HepG2 (cell line): Measurements from ENCODE around the gene BSG. TPM values are rescaled to one million over a fixed set of nuclear protein-coding genes. Genes with fewer than 3 reads are reported as not detected.

ENCODE experiments used
- CEBPB ChIP-seq: IDR thresholded peaks from 2 replicates; pipeline ENCODE4 v1.6.1; 2011; ENCODE audit warnings: low read depth, low read length, improper control_type of control experiment, borderline replicate concordance
- FOXA3 ChIP-seq: IDR thresholded peaks from 2 replicates; pipeline ENCODE4 v1.6.1; 2016; ENCODE audit warnings: missing genetic modification reagents, missing compliant biosample characterization
- KIAA2018 ChIP-seq: sonication (generic); formaldehyde crosslinking; IDR thresholded peaks from 2 replicates; pipeline ENCODE4 v1.5.0; 2020; ENCODE audit warnings: mild to moderate bottlenecking, missing genetic modification reagents, borderline replicate concordance
- RFXANK ChIP-seq: IDR thresholded peaks from 2 replicates; pipeline ENCODE4 v1.6.1; 2016
- THYN1 ChIP-seq: sonication (generic); formaldehyde crosslinking; IDR thresholded peaks from 2 replicates; pipeline ENCODE4 v1.8.1; 2023; ENCODE audit warnings: low read depth, mild to moderate bottlenecking, moderate library complexity, missing genetic modification reagents, borderline replicate concordance
- ZC3H13 ChIP-seq: sonication (generic); formaldehyde crosslinking; IDR thresholded peaks from 2 replicates; pipeline ENCODE4 v1.8.1; 2023; ENCODE audit warnings: mild to moderate bottlenecking, missing genetic modification reagents, moderate library complexity
- ZNF276 ChIP-seq: sonication (generic); formaldehyde crosslinking; IDR thresholded peaks from 2 replicates; pipeline ENCODE4 v1.4.0; 2020; ENCODE audit warnings: mild to moderate bottlenecking, low read depth, missing genetic modification reagents
- polyA plus RNA-seq, 8 experiments: library from polyadenylated mRNA; depleted of rRNA in 3 of 8; stranded (reverse) in 7 of 8; unstranded in 1 of 8; fragments of >200 nt; fragmentation: Illumina TruSeq in 4 of 8; extraction: Trizol in 4 of 8; gene quantifications; 2 replicates each; pipeline versions ENCODE4 v1.2.1 to v1.2.3, GENCODE V29; 2011 to 2016; ENCODE audit warnings: low read depth in 4 of 8, missing spikeins in 1 of 8, mixed read lengths in 1 of 8; ENCODE audit not compliant: insufficient read depth in 1 of 8
- total RNA-seq, 5 experiments: library from RNA; depleted of rRNA; stranded (reverse); fragments of >200 nt; fragmentation: Illumina TruSeq; extraction: Trizol; gene quantifications; 2 replicates each; pipeline ENCODE4 v1.2.3, GENCODE V29; 2016; ENCODE audit warnings: low read depth in 1 of 5
- TF ChIP-seq, protein P1 (sequence below): sonication (generic); IDR thresholded peaks from 2 replicates; pipeline ENCODE4 v1.6.1; 2016; ENCODE audit warnings: low read depth, borderline replicate concordance
- TF ChIP-seq, protein P2 (sequence below): IDR thresholded peaks from 2 replicates; pipeline ENCODE4 v1.6.1; 2016; ENCODE audit warnings: low read depth, missing genetic modification reagents, missing compliant biosample characterization

The BSG gene
- total and polyA plus RNA-seq, 2 of the 13 experiments (the other 11 are each of a cell fraction or from before 2014, with no cell fraction given), result 309 to 754 TPM

- TF ChIP-seq RFXANK (CRISPR knock-in tag) (no peak), ZNF276 (0 out of 2 replicates have a peak, but pooled peaks have one; percentile 24), ZC3H13 (CRISPR knock-in tag) (peak; percentile 0; the same call in 1 of the 2 replicates), KIAA2018 (CRISPR knock-in tag) (no peak), FOXA3 (CRISPR knock-in tag) (0 out of 2 replicates have a peak, but pooled peaks have one; percentile 6), CEBPB (no peak), THYN1 (CRISPR knock-in tag) (no peak)
- TF ChIP-seq, protein P1, sequence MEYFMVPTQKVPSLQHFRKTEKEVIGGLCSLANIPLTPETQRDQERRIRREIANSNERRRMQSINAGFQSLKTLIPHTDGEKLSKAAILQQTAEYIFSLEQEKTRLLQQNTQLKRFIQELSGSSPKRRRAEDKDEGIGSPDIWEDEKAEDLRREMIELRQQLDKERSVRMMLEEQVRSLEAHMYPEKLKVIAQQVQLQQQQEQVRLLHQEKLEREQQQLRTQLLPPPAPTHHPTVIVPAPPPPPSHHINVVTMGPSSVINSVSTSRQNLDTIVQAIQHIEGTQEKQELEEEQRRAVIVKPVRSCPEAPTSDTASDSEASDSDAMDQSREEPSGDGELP, result no peak; the same call in 1 of the 2 replicates
- TF ChIP-seq, protein P2, sequence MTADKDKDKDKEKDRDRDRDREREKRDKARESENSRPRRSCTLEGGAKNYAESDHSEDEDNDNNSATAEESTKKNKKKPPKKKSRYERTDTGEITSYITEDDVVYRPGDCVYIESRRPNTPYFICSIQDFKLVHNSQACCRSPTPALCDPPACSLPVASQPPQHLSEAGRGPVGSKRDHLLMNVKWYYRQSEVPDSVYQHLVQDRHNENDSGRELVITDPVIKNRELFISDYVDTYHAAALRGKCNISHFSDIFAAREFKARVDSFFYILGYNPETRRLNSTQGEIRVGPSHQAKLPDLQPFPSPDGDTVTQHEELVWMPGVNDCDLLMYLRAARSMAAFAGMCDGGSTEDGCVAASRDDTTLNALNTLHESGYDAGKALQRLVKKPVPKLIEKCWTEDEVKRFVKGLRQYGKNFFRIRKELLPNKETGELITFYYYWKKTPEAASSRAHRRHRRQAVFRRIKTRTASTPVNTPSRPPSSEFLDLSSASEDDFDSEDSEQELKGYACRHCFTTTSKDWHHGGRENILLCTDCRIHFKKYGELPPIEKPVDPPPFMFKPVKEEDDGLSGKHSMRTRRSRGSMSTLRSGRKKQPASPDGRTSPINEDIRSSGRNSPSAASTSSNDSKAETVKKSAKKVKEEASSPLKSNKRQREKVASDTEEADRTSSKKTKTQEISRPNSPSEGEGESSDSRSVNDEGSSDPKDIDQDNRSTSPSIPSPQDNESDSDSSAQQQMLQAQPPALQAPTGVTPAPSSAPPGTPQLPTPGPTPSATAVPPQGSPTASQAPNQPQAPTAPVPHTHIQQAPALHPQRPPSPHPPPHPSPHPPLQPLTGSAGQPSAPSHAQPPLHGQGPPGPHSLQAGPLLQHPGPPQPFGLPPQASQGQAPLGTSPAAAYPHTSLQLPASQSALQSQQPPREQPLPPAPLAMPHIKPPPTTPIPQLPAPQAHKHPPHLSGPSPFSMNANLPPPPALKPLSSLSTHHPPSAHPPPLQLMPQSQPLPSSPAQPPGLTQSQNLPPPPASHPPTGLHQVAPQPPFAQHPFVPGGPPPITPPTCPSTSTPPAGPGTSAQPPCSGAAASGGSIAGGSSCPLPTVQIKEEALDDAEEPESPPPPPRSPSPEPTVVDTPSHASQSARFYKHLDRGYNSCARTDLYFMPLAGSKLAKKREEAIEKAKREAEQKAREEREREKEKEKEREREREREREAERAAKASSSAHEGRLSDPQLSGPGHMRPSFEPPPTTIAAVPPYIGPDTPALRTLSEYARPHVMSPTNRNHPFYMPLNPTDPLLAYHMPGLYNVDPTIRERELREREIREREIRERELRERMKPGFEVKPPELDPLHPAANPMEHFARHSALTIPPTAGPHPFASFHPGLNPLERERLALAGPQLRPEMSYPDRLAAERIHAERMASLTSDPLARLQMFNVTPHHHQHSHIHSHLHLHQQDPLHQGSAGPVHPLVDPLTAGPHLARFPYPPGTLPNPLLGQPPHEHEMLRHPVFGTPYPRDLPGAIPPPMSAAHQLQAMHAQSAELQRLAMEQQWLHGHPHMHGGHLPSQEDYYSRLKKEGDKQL (CRISPR knock-in tag), result no peak
Observed at GRCh38 chr19:531009-531752, 41.2 kb upstream of the BSG start (continued).
